Raji (cell line): Measurements from ENCODE around the gene DSEL.

ENCODE experiments used
- POLR2A ChIP-seq: IDR thresholded peaks from 2 replicates; pipeline ENCODE4 v1.6.1; 2011; ENCODE audit warnings: low read depth, low read length, control low read depth; ENCODE audit not compliant: insufficient read depth

The DSEL gene

GRCh38 chr18:67467188-67467587 is 49.3 kb downstream of the DSEL start:
- TF ChIP-seq POLR2A: no peak

GRCh38 chr18:67464499-67464898 is 52.0 kb downstream of the DSEL start:
- TF ChIP-seq POLR2A: no peak

GRCh38 chr18:67463829-67464228 is 52.7 kb downstream of the DSEL start:
- TF ChIP-seq POLR2A: no peak

- TF ChIP-seq POLR2A: no peak
Measured at GRCh38 chr18:67456711-67457110, 59.8 kb downstream of the DSEL start.
